ENCODE results near the gene LMX1B.

LMX1B gene

DNA sequence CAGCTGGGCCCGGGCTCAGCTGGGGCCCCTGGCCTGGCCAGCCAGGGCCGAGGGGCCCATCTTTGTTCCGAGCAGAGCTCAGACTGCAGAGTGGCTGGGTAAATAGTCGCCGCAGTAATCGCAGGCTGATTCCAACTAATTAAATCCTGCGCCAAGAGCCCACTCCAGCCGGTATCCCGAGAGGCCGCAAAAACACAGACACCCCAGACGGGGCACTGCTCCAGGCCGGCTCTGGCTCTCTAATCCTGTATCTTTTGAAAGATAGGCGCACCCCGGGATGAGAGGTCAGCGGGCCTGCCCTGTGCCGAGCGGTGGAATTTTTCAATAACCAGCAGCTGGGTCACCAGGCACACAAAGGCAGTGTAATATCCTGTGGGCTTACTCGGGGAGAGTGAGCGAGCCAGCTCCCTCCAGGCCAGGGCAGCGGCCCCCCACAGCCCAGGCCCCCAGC is 57.7 kb downstream of the LMX1B start:
- TF ChIP-seq, protein P1, sequence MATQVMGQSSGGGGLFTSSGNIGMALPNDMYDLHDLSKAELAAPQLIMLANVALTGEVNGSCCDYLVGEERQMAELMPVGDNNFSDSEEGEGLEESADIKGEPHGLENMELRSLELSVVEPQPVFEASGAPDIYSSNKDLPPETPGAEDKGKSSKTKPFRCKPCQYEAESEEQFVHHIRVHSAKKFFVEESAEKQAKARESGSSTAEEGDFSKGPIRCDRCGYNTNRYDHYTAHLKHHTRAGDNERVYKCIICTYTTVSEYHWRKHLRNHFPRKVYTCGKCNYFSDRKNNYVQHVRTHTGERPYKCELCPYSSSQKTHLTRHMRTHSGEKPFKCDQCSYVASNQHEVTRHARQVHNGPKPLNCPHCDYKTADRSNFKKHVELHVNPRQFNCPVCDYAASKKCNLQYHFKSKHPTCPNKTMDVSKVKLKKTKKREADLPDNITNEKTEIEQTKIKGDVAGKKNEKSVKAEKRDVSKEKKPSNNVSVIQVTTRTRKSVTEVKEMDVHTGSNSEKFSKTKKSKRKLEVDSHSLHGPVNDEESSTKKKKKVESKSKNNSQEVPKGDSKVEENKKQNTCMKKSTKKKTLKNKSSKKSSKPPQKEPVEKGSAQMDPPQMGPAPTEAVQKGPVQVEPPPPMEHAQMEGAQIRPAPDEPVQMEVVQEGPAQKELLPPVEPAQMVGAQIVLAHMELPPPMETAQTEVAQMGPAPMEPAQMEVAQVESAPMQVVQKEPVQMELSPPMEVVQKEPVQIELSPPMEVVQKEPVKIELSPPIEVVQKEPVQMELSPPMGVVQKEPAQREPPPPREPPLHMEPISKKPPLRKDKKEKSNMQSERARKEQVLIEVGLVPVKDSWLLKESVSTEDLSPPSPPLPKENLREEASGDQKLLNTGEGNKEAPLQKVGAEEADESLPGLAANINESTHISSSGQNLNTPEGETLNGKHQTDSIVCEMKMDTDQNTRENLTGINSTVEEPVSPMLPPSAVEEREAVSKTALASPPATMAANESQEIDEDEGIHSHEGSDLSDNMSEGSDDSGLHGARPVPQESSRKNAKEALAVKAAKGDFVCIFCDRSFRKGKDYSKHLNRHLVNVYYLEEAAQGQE (IDR thresholded peaks at IDR 0.05; ENCODE audit: insufficient read depth in 1 of 2, low read depth in 2 of 2, low read length in 2 of 2), result no peak
- no peak for TF ChIP-seq SIN3A (IDR thresholded peaks at IDR 0.05; ENCODE audit: borderline replicate concordance, insufficient read depth, low read length)
- no peak for TF ChIP-seq FOXP2 (optimal IDR thresholded peaks at IDR 0.05; ENCODE audit: borderline replicate concordance, extremely low read depth, extremely low read length, insufficient read depth)
- no peak for TF ChIP-seq POLR2AphosphoS5 (IDR thresholded peaks at IDR 0.05; ENCODE audit: low read depth, low read length)
- TF ChIP-seq TAF1 (IDR thresholded peaks at IDR 0.05; ENCODE audit: borderline replicate concordance, insufficient read depth, low read length), result no peak

DNA sequence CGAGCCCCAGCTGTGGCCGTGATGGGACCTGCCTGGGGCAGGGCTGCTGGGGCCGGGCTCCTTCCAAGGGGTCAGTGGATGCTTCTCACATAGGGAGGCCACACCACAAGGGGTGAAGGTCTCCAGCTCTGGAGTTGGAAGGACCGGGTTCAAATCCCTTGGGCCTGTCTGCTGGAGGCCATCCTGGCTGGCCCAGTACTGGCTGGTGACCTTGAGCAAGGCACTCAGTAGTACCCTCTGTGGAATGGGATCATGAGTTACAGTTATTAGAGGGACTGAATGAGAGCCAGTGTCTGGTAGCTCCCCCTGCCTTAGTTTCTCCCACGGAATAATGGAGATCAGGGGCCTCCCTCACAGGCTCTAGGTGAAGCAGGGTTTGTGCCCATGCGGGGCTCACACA is 58.3 kb downstream of the LMX1B start:
- no peak for TF ChIP-seq FOXP2 (optimal IDR thresholded peaks at IDR 0.05; ENCODE audit: borderline replicate concordance, extremely low read depth, extremely low read length, insufficient read depth)
- TF ChIP-seq, protein P1 (IDR thresholded peaks at IDR 0.05; ENCODE audit: insufficient read depth in 1 of 2, low read depth in 2 of 2, low read length in 2 of 2), result no peak
- TF ChIP-seq POLR2AphosphoS5 (IDR thresholded peaks at IDR 0.05; ENCODE audit: low read depth, low read length), result no peak
- no peak for TF ChIP-seq SIN3A (IDR thresholded peaks at IDR 0.05; ENCODE audit: borderline replicate concordance, insufficient read depth, low read length)
- no peak for TF ChIP-seq TAF1 (IDR thresholded peaks at IDR 0.05; ENCODE audit: borderline replicate concordance, insufficient read depth, low read length)

DNA sequence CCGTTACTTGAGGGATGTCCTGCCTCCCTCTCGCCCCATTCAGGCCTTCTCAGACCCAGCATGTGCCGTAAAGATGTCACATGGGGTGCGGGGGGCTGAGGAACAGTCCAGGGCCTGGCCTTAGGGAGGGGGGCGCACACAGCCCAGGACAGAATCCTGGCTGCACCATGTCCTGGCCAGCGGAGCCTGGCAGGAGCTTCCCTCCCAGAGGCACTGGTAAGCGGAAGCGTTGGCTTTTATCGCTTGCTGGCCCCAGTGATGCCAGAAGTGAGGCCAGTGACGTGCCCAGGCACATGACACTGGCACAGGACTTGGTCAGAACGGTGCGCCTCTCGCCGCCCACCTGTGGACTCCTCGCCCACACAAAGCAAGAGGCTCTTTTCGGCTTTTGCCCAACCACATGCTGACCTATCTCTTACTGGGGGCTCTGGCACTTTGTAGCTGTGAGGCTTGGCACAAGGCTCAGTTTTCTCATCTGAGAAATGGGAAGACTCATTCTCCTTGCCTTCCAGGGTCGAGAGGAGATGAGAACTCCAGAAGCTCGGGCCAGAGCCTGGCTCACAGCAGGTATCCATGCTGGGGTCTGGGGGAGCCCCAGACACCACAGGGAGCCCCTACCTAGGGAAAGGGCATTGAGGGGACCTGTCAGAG is 59.0 kb downstream of the LMX1B start:
- no peak for TF ChIP-seq SIN3A (IDR thresholded peaks at IDR 0.05; ENCODE audit: borderline replicate concordance, insufficient read depth, low read length)
- TF ChIP-seq TAF1 (IDR thresholded peaks at IDR 0.05; ENCODE audit: borderline replicate concordance, insufficient read depth, low read length), result no peak
- no peak for TF ChIP-seq FOXP2 (optimal IDR thresholded peaks at IDR 0.05; ENCODE audit: borderline replicate concordance, extremely low read depth, extremely low read length, insufficient read depth)
- TF ChIP-seq, protein P1 (IDR thresholded peaks at IDR 0.05; ENCODE audit: insufficient read depth in 1 of 2, low read depth in 2 of 2, low read length in 2 of 2), result no peak
- no peak for TF ChIP-seq POLR2AphosphoS5 (IDR thresholded peaks at IDR 0.05; ENCODE audit: low read depth, low read length)

DNA sequence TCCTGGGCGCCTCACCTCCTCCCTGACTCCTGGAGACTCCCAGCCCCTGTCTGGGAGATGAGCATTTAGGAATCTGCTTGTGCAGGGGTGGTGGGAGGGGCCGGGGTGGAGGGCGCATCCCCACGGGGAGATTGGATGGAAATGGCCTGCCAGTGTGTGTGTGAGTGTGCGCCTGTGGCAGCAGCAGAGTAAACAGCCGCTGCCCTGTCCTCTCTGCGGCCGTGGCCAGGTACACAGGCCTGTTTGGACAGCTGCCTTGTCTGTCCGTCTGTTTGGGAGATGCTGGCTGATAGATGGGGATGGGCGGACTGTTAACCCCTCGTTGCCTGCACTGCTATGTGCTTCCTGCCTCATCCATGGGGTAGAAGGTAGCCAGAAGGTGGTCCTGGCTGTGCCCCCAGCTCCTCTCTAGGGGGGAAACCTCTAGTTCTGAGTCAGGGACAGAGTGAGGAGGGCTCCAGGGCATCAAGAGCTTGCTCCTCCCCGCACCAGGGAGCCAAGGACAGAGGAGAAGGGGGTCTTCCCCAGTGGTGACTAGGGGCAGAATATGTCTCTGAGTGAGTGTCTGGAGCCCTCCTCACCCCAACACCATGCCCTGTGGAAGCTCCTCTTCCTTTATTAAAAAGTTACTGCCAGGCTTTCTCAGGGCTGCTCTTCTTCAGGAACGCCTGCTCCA is 60.1 kb downstream of the LMX1B start:
- no peak for TF ChIP-seq FOXP2 (optimal IDR thresholded peaks at IDR 0.05; ENCODE audit: borderline replicate concordance, extremely low read depth, extremely low read length, insufficient read depth)

DNA sequence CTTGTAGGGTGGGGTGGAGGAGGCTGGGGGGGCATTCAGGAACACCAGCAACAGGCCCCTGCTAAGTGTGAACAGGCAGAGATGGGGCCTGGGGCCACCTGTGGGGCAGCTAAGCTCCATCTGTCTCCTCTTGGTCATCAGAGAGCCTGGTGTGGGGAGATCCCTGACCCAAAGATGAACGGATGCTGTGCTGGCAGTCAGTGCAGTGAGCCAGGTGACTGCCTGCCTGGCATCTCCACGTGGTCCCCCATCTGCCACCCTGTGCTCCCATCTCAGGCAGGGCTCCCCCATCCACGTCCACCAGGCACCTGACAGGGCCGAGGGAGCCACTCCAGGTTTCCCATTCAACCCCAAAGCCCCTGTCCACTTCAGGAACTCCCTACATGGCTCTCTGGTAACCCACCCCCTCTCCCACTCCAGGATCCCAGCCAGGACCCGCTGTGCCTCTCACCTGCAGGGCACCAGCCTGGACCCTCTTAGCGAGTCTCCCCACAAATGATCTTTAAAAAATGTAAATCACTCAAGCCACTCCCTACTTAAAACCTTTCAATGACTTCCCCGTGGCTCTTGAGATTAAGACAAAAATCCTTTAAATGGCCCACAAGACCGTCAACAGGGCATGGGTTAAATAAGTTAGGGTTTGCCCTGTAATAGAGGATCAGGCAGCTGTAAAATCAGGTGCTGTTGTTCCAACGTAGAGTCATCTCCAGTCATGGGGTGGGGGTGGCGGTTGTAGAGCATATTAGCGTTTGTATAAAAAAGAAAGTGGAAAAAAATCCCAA is 60.8 kb downstream of the LMX1B start:
- TF ChIP-seq TAF1 (IDR thresholded peaks at IDR 0.05; ENCODE audit: borderline replicate concordance, insufficient read depth, low read length), result no peak
- TF ChIP-seq POLR2AphosphoS5 (IDR thresholded peaks at IDR 0.05; ENCODE audit: low read depth, low read length), result no peak
- no peak for TF ChIP-seq SIN3A (IDR thresholded peaks at IDR 0.05; ENCODE audit: borderline replicate concordance, insufficient read depth, low read length)
- no peak for TF ChIP-seq FOXP2 (optimal IDR thresholded peaks at IDR 0.05; ENCODE audit: borderline replicate concordance, extremely low read depth, extremely low read length, insufficient read depth)
- TF ChIP-seq, protein P1 (IDR thresholded peaks at IDR 0.05; ENCODE audit: insufficient read depth in 1 of 2, low read depth in 2 of 2, low read length in 2 of 2), result no peak

All from PFSK-1 (cell line).